Upper lobe of left lung (tissue), 6 donors: ENCODE measurements around the gene TBC1D3B. TPM values are rescaled to one million over a fixed set of nuclear protein-coding genes. Genes with fewer than 3 reads are reported as not detected.
"Not testable (repeated sequence)": the region's sequence is repeated elsewhere in the genome, so short reads cannot be mapped to it uniquely, and the experiment has no call there.

Experiments used
- ATAC-seq, 2 donors: fragments of 200-7000 bp; cut with Tn5 transposase; one replicate each; pipeline ENCODE4 v1.9.1; 2022; ENCODE audit warnings: mild to moderate bottlenecking in 2 of 2, moderate library complexity in 2 of 2; ENCODE audit not compliant: low FRiP score in 2 of 2
- DNase-seq, 2 donors: peaks; one replicate each; pipeline ENCODE4 v3.0.0-alpha.2; 2019 to 2020
- H3K27ac ChIP-seq, 4 donors: fragments of 200-600 bp; sonication (generic); one replicate each; pipeline ENCODE4 v1.5.1; 2016 to 2019
- H3K27me3 ChIP-seq, 4 donors: fragments of 200-600 bp; sonication (generic); one replicate each; pipeline ENCODE4 v1.5.1; 2017 to 2019
- H3K36me3 ChIP-seq, 4 donors: fragments of 200-600 bp; sonication (generic); one replicate each; pipeline ENCODE4 v1.5.1; 2016 to 2019
- H3K4me1 ChIP-seq, 4 donors: fragments of 200-600 bp; sonication (generic); one replicate each; pipeline ENCODE4 v1.5.1; 2018 to 2019
- H3K4me3 ChIP-seq, 4 donors: fragments of 200-600 bp; sonication (generic); one replicate each; pipeline ENCODE4 v1.5.1; 2017 to 2019; ENCODE audit warnings: mild to moderate bottlenecking in 2 of 4, moderate library complexity in 1 of 4
- H3K9me3 ChIP-seq, 4 donors: fragments of 200-600 bp; sonication (generic); one replicate each; pipeline ENCODE4 v1.5.1; 2018 to 2019
- CTCF ChIP-seq, 6 experiments: fragments of 450-650 bp in 4 of 6; fragments of 200-600 bp in 2 of 6; sonication (generic) in 2 of 6; IDR thresholded peaks; one replicate each; pipeline ENCODE4 v1.5.1; 2016 to 2019; ENCODE audit warnings: antibody characterized with exemption in 6 of 6
- EP300 ChIP-seq, 4 donors: sonication (generic); formaldehyde crosslinking; IDR thresholded peaks; one replicate each; pipeline ENCODE4 v1.5.1; 2017; ENCODE audit warnings: antibody characterized with exemption in 4 of 4, control low read depth in 2 of 4
- POLR2A ChIP-seq, 4 donors: fragments of 450-650 bp; IDR thresholded peaks; one replicate each; pipeline ENCODE4 v1.5.1; 2016 to 2017; ENCODE audit warnings: antibody characterized with exemption in 4 of 4, mild to moderate bottlenecking in 2 of 4
- POLR2AphosphoS5 ChIP-seq, 2 donors: sonication (generic); formaldehyde crosslinking; IDR thresholded peaks; one replicate each; pipeline ENCODE4 v1.5.1; 2017; ENCODE audit warnings: antibody characterized with exemption in 2 of 2
- WGBS, 2 donors: methylation state at CpG; one replicate each; pipeline ENCODE4 v1.1.5; 2017 to 2018; 5-methylcytosine and 5-hydroxymethylcytosine counted together
- total RNA-seq, 6 donors: library from RNA; depleted of rRNA in 4 of 6; stranded (reverse); fragments of >200 nt in 4 of 6; gene quantifications; one replicate each; pipeline versions ENCODE4 v1.1.0 to v1.2.1, GENCODE V29; 2016 to 2021
- donor health status: DM: no; HTN: no; CAD: no; lungs with moderate emphysema.
- donor health status: DM: no; HTN: yes; CAD: no; lungs with severe emphysema.

The TBC1D3B gene
- total RNA-seq, 6 donors from 2014 or later = 3.6 to 8.9 (median 7.0) TPM; not detected in 1

- 81 to 88% methylated on average over 3 of the region's 3 CpGs for WGBS, 2 donors
These were observed 26.9 kb upstream of the TBC1D3B start for GRCh38 chr17:36203335-36203734.

GRCh38 chr17:36201506-36201905 lies 25.1 kb upstream of the TBC1D3B start:
- not testable (repeated sequence) for H3K27ac ChIP-seq, H3K27me3 ChIP-seq, H3K36me3 ChIP-seq, H3K4me3 ChIP-seq, H3K9me3 ChIP-seq
- ATAC-seq (peak in 1 of 2 donors; percentile 37), DNase-seq (peak in 1 of 2 donors; percentile 55)
- WGBS, 2 donors = 75 to 78% methylated on average over 8 of the region's 8 CpGs
- peaks cover 0 to 17% (median 8%) of the 10 kb centered on the region in 4 donors for H3K4me1 ChIP-seq

More at GRCh38 chr17:36203335-36203734, 26.9 kb upstream of the TBC1D3B start:
- H3K27ac ChIP-seq = no peak overlapping the region
- no peak for DNase-seq
- peaks cover 0 to 11% (median 8%) of the 10 kb centered on the region in 4 donors for H3K4me1 ChIP-seq
- TF ChIP-seq POLR2AphosphoS5 (IDR thresholded peaks at IDR 0.05) = no peak
- TF ChIP-seq CTCF (IDR thresholded peaks at IDR 0.05) = no peak
- TF ChIP-seq POLR2A (IDR thresholded peaks at IDR 0.05) = no peak
- no peak for TF ChIP-seq EP300 (IDR thresholded peaks at IDR 0.05)
- ATAC-seq = no peak
- H3K36me3 ChIP-seq = no peaks in the 10 kb centered on the region
- peaks cover 0 to 4% (median 0%) of the 10 kb centered on the region in 4 donors for H3K27me3 ChIP-seq
- H3K9me3 ChIP-seq = no peaks in the 10 kb centered on the region
- H3K4me3 ChIP-seq = no peak overlapping the region

DNA sequence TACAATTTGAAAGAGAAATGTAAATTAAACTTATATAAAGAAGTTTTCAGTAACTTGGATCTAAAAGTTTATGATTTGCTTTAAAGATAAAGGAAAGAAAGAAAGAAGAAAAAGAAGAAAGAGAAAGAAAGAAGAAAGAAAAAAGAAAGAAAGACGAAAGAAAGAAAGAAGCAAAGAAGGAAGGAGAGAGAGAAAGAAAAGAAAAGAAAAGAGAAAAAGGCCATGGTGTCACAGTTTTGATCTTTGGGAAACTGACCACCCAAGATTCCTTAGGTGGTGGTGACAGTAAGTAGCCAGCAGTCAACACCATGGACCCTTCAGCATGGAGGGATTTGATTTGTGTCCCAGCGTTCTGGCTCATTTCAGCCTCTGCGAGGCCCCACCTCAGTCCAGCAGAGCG lies 24.7 kb upstream of the TBC1D3B start:
- not testable (repeated sequence) for H3K9me3 ChIP-seq, H3K27ac ChIP-seq, DNase-seq, H3K36me3 ChIP-seq, ATAC-seq, H3K4me3 ChIP-seq, H3K27me3 ChIP-seq
- 84 to 91% methylated on average over 4 of the region's 4 CpGs for WGBS, 2 donors
- H3K4me1 ChIP-seq = peaks cover 0 to 19% (median 8%) of the 10 kb centered on the region in 4 donors

- Histone ChIP-seq H3K36me3 (no peaks in the 10 kb centered on the region), H3K4me1 (peaks cover 0 to 28% (median 8%) of the 10 kb centered on the region in 4 donors), H3K4me3 (no peak overlapping the region), H3K27me3 (peaks cover 0 to 4% (median 0%) of the 10 kb centered on the region in 4 donors), H3K9me3 (no peaks in the 10 kb centered on the region), H3K27ac (peak overlapping the region in 1 of 4 donors; percentile 19)
- no peak for ATAC-seq
- WGBS, 2 donors = 45 to 52% methylated on average over 6 to 7 of the region's 7 CpGs
- no peak for TF ChIP-seq CTCF (IDR thresholded peaks at IDR 0.05)
- no peak for TF ChIP-seq EP300 (IDR thresholded peaks at IDR 0.05)
- no peak for TF ChIP-seq POLR2A (IDR thresholded peaks at IDR 0.05)
- no peak for TF ChIP-seq POLR2AphosphoS5 (IDR thresholded peaks at IDR 0.05)
- DNase-seq = no peak
These were observed 22.5 kb upstream of the TBC1D3B start for GRCh38 chr17:36198831-36199465.

DNA sequence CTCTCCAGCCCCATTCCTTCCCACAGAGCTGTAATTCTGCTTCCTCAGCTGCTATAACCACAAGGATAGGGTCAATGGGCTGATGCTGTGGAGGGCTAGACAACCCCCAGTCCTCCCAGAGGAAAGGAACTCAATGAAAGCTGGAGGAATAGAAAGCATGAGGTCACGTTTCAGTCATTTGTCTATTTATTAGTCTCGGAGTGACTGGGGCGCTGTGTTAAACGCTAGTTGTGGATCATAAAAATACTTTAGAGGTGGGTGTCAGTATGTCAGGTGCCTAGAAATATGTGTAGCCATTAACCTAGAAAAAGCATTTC lies 20.9 kb upstream of the TBC1D3B start:
- H3K9me3 ChIP-seq = no peaks in the 10 kb centered on the region
- H3K36me3 ChIP-seq = no peaks in the 10 kb centered on the region
- H3K4me1 ChIP-seq = peaks cover 2 to 30% (median 3%) of the 10 kb centered on the region in 4 donors
- peaks cover 0 to 4% (median 0%) of the 10 kb centered on the region in 4 donors for H3K27me3 ChIP-seq
- H3K27ac ChIP-seq = peak overlapping the region in 2 of 4 donors; percentile 15 to 43
- no peak for DNase-seq
- ATAC-seq = no peak
- 65 to 76% methylated on average over 4 of the region's 4 CpGs for WGBS, 2 donors
- TF ChIP-seq POLR2AphosphoS5 (IDR thresholded peaks at IDR 0.05) (no peak), EP300 (IDR thresholded peaks at IDR 0.05) (no peak), CTCF (IDR thresholded peaks at IDR 0.05) (no peak), POLR2A (IDR thresholded peaks at IDR 0.05) (no peak)
- H3K4me3 ChIP-seq = no peak overlapping the region

- Histone ChIP-seq H3K4me1 (peaks cover 0 to 39% (median 6%) of the 10 kb centered on the region in 4 donors), H3K27me3 (peaks cover 0 to 4% (median 0%) of the 10 kb centered on the region in 4 donors), H3K4me3 (no peak overlapping the region), H3K27ac (peak overlapping the region in 3 of 4 donors; percentile 25 to 63 (median 43)), H3K9me3 (no peaks in the 10 kb centered on the region), H3K36me3 (no peaks in the 10 kb centered on the region)
- ATAC-seq = no peak
- no peak for DNase-seq
- no peak for TF ChIP-seq CTCF (IDR thresholded peaks at IDR 0.05)
- WGBS, 2 donors = 51 to 62% methylated on average over 3 of the region's 3 CpGs
These were observed 19.7 kb upstream of the TBC1D3B start for GRCh38 chr17:36196131-36196486.
